Caco-2 (cell line): ENCODE data around the gene ZNRF2. TPM values are rescaled to one million over a fixed set of nuclear protein-coding genes. Genes with fewer than 3 reads are reported as not detected.

Experiments
- BruUV-seq: library from RNA; stranded (reverse); fragments of 400-500 nt; replicated peaks from 2 replicates; lab custom pipeline; 2021; lab: Mats Ljungman, UMichigan
- CTCF ChIA-PET: fragments of 300-600 bp; sonication (Branson Sonifier 250); formaldehyde crosslinking; loops from one replicate; lab custom pipeline; 2022; ENCODE audit warnings: antibody characterized with exemption; lab: Charles Lee
- POLR2A ChIA-PET: fragments of 300-600 bp; sonication (Branson Sonifier 250); formaldehyde crosslinking; loops from one replicate; lab custom pipeline; 2022; ENCODE audit warnings: antibody characterized with exemption; lab: Charles Lee
- DNase-seq, 2 experiments: peaks; one replicate each; pipeline versions ENCODE4 v3.0.0 to v3.0.0-alpha.2; 2020 to 2022
- H3K27me3 ChIP-seq: replicated peaks from 2 replicates; pipeline ENCODE4 v1.6.0; 2011; ENCODE audit warnings: low read length; ENCODE audit not compliant: control insufficient read depth, insufficient read depth
- H3K36me3 ChIP-seq: 2 replicates; pipeline ENCODE4 v1.5.1; 2011; ENCODE audit warnings: low read length; ENCODE audit not compliant: control insufficient read depth, insufficient read depth
- H3K4me1 ChIP-seq: fragments of 250-450 bp; sonication (Bioruptor Pico); 2 replicates; pipeline ENCODE4 v1.5.1; 2020; ENCODE audit warnings: mild to moderate bottlenecking
- H3K4me3 ChIP-seq: 2 replicates; pipeline ENCODE4 v1.5.1; 2011; ENCODE audit warnings: low read depth, mild to moderate bottlenecking, control low read depth, low read length
- H3K9me3 ChIP-seq: fragments of 250-450 bp; sonication (Bioruptor Pico); 2 replicates; pipeline ENCODE4 v1.5.1; 2020; ENCODE audit warnings: mild to moderate bottlenecking, moderate library complexity
- H3K27ac Mint-ChIP-seq: one replicate; pipeline ENCODE4 v1.8.0; 2022; ENCODE audit warnings: mixed read lengths; ENCODE audit not compliant: unreplicated experiment
- H3K27me3 Mint-ChIP-seq: one replicate; pipeline ENCODE4 v1.8.0; 2022; ENCODE audit warnings: mixed read lengths; ENCODE audit not compliant: insufficient read depth, unreplicated experiment
- H3K36me3 Mint-ChIP-seq: one replicate; pipeline ENCODE4 v1.8.0; 2022; ENCODE audit warnings: mild to moderate bottlenecking, mixed read lengths; ENCODE audit not compliant: insufficient read depth, unreplicated experiment
- H3K4me1 Mint-ChIP-seq: one replicate; pipeline ENCODE4 v1.8.0; 2022; ENCODE audit warnings: low read depth, mixed read lengths; ENCODE audit not compliant: unreplicated experiment
- H3K4me3 Mint-ChIP-seq: one replicate; pipeline ENCODE4 v1.8.0; 2022; ENCODE audit warnings: mild to moderate bottlenecking, moderate library complexity, mixed read lengths; ENCODE audit not compliant: unreplicated experiment
- H3K9me3 Mint-ChIP-seq: one replicate; pipeline ENCODE4 v1.8.0; 2022; ENCODE audit warnings: mixed read lengths; ENCODE audit not compliant: unreplicated experiment
- intact Hi-C: fragments of 100-400 bp; cut with micrococcal nuclease; formaldehyde crosslinking; loops from one replicate; pipeline ENCODE4 v1.10.0; 2022; ENCODE audit not compliant: unreplicated experiment
- total RNA-seq: library from RNA; stranded (reverse); gene quantifications from 2 replicates; pipeline ENCODE4 v1.2.3, GENCODE V29; 2022
- TF ChIP-seq, protein P1 (sequence below), 2 experiments: fragments of 200-600 bp in 1 of 2; IDR thresholded peaks; 1 replicate in 1 of 2; 2 replicates in 1 of 2; pipeline versions ENCODE4 v1.5.1 to v1.8.0; 2011 to 2022; ENCODE audit warnings: antibody characterized with exemption in 1 of 2, control low read depth in 1 of 2, inconsistent platforms in 1 of 2, low read depth in 1 of 2, low read length in 1 of 2, mild to moderate bottlenecking in 1 of 2, moderate library complexity in 1 of 2; ENCODE audit not compliant: insufficient read depth in 1 of 2, severe bottlenecking in 1 of 2, unreplicated experiment in 1 of 2

Gene ZNRF2
- total RNA-seq, 1 experiment from 2014 or later: 9.0 TPM

DNA sequence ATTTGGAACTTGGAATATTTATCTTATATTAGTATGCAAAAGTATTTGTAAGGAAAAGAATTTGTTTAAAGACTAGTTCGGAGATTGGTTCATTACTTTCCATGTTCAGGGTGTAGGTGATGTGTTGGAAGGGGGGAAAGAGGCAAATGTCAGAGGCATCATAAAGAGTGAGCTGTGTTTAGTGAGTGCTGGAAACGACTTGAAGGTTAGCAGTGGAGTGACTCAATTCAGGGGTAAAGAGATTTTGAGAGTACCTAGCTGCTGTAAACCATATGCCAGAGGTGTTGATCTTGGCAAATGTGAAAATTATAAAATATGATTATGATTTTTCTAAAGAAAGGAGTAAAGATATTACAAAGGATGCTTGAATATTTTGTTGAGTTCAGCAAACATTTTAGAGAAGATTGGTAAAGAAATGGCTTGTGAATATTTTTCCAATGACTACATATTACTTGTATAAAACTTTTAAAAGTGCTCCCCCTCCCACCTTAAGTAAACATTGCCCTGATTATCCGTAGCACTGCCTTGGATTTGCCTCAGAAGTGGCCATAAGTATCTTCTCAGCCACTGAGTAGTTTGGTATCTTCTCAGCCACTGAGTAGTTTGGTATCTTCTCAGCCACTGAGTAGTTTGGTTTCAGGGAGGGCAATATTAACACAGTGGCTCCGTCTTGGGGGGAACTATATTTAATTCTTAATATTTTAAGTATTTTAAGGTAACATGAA, 51.5 kb downstream of the ZNRF2 start:
- Mint-ChIP-seq H3K27ac (no peak overlapping the region), H3K27me3 (no peaks in the 10 kb centered on the region), H3K4me1 (no peaks in the 10 kb centered on the region), H3K4me3 (no peak overlapping the region), H3K36me3 (no peaks in the 10 kb centered on the region), H3K9me3 (peaks cover 2% of the 10 kb centered on the region)
- TF ChIP-seq, protein P1, sequence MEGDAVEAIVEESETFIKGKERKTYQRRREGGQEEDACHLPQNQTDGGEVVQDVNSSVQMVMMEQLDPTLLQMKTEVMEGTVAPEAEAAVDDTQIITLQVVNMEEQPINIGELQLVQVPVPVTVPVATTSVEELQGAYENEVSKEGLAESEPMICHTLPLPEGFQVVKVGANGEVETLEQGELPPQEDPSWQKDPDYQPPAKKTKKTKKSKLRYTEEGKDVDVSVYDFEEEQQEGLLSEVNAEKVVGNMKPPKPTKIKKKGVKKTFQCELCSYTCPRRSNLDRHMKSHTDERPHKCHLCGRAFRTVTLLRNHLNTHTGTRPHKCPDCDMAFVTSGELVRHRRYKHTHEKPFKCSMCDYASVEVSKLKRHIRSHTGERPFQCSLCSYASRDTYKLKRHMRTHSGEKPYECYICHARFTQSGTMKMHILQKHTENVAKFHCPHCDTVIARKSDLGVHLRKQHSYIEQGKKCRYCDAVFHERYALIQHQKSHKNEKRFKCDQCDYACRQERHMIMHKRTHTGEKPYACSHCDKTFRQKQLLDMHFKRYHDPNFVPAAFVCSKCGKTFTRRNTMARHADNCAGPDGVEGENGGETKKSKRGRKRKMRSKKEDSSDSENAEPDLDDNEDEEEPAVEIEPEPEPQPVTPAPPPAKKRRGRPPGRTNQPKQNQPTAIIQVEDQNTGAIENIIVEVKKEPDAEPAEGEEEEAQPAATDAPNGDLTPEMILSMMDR (IDR thresholded peaks at IDR 0.05; ENCODE audit: insufficient read depth in 1 of 2, low read depth in 1 of 2, low read length in 1 of 2, severe bottlenecking in 1 of 2, unreplicated experiment in 1 of 2): no peak
- H3K36me3 ChIP-seq: no peaks in the 10 kb centered on the region
- no peak overlapping the region for H3K4me3 ChIP-seq
- H3K27me3 ChIP-seq: no peaks in the 10 kb centered on the region
- no peaks in the 10 kb centered on the region for H3K4me1 ChIP-seq
- no peak for DNase-seq
- peaks cover 2% of the 10 kb centered on the region; the same call in 1 of the 2 replicates for H3K9me3 ChIP-seq
- ChIA-PET CTCF (interaction anchor here (0.7 kb wide), 1 partner anchor 60 kb away, joined by 3 read pairs; no protein-coding TSS in a partner anchor), POLR2A (no interaction called here)
- intact Hi-C loops: no loop called here
- BruUV-seq: no TSS peak

DNA sequence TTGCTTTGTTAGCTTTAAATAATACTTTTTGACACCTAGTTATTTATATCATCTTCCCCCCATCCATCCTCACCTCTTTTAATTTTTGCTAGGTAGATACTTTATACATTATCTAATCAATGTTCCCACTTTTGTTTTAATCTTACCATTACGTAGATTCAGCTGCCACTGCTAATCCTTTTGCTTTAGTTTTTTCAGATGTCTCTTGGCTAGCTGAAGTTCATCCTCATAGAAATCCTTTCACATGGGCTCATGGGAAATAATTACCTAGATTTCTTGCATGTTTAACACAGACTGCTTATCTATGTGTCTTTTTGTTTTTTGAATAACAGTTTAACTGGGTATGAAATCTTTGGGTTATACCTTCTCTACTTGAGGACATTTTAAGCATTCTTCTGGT, 60.1 kb downstream of the ZNRF2 start:
- peaks cover 6% of the 10 kb centered on the region for H3K36me3 Mint-ChIP-seq
- H3K4me1 ChIP-seq: no peaks in the 10 kb centered on the region
- no peak overlapping the region for H3K27ac Mint-ChIP-seq
- TF ChIP-seq, protein P1 (IDR thresholded peaks at IDR 0.05; ENCODE audit: insufficient read depth in 1 of 2, low read depth in 1 of 2, low read length in 1 of 2, severe bottlenecking in 1 of 2, unreplicated experiment in 1 of 2): no peak
- H3K4me3 ChIP-seq: no peak overlapping the region
- no peaks in the 10 kb centered on the region for H3K27me3 ChIP-seq
- H3K9me3 Mint-ChIP-seq: peaks cover 16% of the 10 kb centered on the region
- no peaks in the 10 kb centered on the region for H3K36me3 ChIP-seq
- H3K9me3 ChIP-seq: peaks cover 6% of the 10 kb centered on the region
- no peak overlapping the region for H3K4me3 Mint-ChIP-seq
- BruUV-seq: no TSS peak
- ChIA-PET POLR2A (no interaction called here), CTCF (no interaction called here)
- H3K27me3 Mint-ChIP-seq: peaks cover 6% of the 10 kb centered on the region
- intact Hi-C loops: no loop called here
- peaks cover 6% of the 10 kb centered on the region for H3K4me1 Mint-ChIP-seq
- no peak for DNase-seq

DNA sequence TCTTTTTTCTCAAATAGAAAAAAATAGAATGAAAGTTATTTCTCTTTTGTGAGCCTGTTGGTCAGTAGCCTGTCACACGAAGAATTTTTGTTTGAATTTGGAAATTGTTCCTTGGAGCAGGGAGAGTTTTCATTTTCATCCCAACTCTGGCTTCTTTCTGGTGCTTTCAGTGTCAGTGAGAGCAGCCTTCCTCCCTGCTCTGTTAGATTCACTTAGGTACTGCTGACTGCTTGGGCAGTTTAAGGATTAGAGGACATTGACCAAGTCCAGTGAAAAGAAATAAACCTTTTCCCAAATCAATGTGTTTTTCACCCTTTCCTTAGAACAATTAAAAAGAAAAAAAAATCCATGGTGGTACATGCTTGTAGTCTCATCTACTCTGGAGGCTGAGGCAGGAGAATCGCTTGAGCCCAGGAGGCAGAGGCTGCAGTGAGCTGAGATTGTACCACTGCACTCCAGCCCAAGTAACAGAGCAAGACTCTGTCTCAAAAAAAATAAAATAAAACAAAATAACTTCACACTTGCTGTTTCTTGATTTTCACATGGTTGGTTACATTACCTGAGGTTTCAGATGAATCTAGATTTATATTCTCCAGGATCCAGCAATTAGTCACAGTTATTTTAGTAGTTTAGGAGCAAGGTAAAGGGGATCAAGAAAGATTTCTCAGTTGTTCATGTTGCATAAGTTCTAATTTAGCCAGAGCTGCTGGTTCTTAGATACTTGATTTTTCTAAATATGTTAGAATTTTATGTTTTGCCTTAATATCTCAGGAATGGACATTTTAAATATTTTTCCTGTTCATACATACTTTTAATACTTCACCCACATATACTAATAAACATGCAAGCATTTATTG, 63.1 kb downstream of the ZNRF2 start:
- peaks cover 6% of the 10 kb centered on the region for H3K27me3 Mint-ChIP-seq
- TF ChIP-seq, protein P1 (IDR thresholded peaks at IDR 0.05; ENCODE audit: insufficient read depth in 1 of 2, low read depth in 1 of 2, low read length in 1 of 2, severe bottlenecking in 1 of 2, unreplicated experiment in 1 of 2): no peak
- intact Hi-C loops: no loop called here
- H3K9me3 ChIP-seq: no peaks in the 10 kb centered on the region
- CTCF ChIA-PET: no interaction called here
- POLR2A ChIA-PET: no interaction called here
- H3K9me3 Mint-ChIP-seq: no peaks in the 10 kb centered on the region
- DNase-seq: no peak
- H3K4me3 ChIP-seq: no peak overlapping the region
- H3K36me3 ChIP-seq: no peaks in the 10 kb centered on the region
- no peaks in the 10 kb centered on the region for H3K4me1 ChIP-seq
- peaks cover 6% of the 10 kb centered on the region for H3K4me1 Mint-ChIP-seq
- no TSS peak for BruUV-seq
- H3K4me3 Mint-ChIP-seq: no peak overlapping the region
- no peak overlapping the region for H3K27ac Mint-ChIP-seq
- no peaks in the 10 kb centered on the region for H3K36me3 Mint-ChIP-seq
- H3K27me3 ChIP-seq: no peaks in the 10 kb centered on the region
